Measurements from ENCODE around the gene TGDS.
"Not testable (repeated sequence)": the region's sequence is repeated elsewhere in the genome, so short reads cannot be mapped to it uniquely, and the experiment has no call there.

GRCh38 chr13:94526956-94527355, 69.0 kb downstream of the TGDS start:
- TF ChIP-seq CTCF, POLR2A (IDR thresholded peaks at IDR 0.05): not testable (repeated sequence)
